HG03439 (cell line): ENCODE measurements around the gene SLC35F3.
"Not testable (repeated sequence)": the region's sequence is repeated elsewhere in the genome, so short reads cannot be mapped to it uniquely, and the experiment has no call there.

Experiments
- ATAC-seq: cut with Tn5 transposase; IDR thresholded peaks from one replicate; pipeline ENCODE4 v1.9.1; 2021; ENCODE audit warnings: mild to moderate bottlenecking, moderate library complexity; ENCODE audit not compliant: unreplicated experiment

Gene SLC35F3

DNA sequence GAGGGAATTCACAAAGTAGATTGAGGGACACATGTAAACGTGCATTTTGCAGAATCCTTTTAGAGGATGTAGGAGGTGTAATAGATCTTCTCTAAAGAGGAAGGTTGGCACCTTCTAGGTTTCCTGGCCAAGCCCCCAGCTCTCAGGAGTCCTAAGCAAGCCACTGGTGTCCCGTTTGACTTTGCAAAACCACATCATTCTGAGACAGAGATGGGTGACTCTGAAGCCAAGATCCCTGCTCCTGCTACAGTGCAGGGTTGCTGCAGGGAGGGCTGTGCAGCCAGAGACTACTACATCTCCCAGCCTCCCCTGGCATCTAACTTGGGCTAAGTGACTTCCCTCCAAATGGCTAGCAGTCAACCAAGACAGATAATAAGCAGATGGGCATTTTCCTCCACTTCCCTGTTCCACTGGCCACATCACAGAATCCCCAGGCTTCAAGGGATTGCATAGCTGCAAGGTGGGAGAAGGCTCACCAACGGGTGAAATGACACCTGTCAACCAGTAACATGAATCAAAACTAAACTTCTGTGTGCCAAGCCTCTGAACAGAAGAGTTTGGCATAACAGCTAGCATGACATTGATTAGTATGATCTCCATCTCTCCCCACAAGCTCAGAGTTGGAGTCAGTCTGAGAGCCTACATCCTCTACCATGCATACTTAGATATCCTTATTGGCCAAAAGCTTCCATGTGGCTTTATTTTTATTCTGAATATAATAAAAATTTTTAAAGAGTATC lies 339.2 kb downstream of the SLC35F3 start:
- no peak for ATAC-seq

DNA sequence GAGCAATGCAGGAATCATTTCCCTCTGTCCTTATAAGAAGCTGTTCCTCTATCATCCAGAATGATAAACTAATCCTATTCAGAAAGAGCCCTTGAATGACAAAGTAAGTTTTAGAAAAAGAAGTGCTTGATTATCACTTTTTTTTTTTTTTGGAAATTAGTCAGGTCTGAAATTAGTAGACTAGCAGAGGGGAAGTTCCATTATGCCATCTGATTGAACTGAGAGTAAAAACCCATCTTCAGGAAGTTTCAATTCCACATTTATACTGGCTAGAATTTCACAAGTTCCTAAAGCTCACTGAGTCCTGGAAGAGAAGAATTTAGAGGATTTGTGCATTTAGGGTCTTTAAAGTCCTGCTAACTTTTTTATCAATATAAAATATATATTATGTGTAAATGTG lies 340.0 kb downstream of the SLC35F3 start:
- ATAC-seq: no peak

DNA sequence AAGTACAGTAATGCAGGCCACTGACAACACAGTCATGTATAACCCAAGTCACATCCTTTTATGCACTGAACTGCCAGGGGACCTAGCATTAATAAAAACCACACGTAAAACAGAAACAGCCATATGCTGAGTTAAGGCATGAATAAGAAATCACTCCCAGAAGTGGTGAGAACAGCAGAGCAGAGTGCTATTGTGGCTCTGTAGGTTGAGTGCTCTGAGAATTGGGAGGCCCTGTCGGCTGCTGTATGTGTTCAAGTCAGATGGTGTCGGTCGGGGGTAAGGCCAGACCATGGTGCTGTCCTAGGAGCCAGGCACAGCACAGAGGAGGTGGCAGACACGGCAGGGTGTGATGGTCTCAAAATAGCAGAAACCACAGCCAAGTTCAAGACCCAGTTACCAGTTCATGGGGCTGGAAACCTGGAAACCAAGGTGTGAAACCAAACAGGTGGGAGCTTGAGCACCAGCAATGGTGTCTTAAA lies 342.2 kb downstream of the SLC35F3 start:
- peak; percentile 89 for ATAC-seq

DNA sequence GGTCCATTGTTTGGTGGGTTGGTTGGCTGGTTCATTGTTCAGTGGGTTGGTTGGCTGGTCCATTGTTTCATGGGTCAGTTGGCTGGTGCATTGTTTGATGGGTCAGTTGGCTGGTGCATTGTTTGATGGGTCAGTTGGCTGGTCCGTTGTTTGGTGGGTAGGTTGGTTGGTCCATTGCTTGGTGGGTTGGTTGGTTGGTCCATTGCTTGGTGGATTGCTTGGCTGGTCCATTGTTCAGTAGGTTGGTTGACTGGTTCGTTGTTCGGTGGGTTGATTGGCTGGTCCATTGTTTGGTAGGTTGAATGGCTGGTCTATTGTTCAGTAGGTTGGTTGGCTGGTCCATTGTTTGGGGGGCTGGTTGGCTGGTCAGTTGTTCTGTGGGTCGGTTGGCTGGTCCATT lies 343.3 kb downstream of the SLC35F3 start:
- ATAC-seq: not testable (repeated sequence)

DNA sequence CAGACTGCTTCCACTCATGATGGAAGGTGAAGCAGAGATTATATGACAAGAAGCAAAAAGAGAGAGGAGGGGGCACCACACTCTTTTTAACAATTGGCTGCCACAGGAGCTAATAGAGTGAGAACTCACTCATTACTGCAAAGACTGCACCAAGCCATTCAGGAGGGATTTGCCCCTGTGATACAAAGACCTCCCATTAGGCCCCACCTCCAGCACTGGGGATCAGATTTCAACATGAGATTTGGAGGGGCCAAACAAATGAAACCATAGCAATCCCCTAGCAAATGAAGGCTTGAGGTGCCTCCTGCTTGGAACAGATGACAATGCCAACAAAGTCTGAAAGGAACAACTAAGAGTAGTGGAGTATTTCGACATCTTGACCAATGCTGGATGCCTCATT lies 346.3 kb downstream of the SLC35F3 start:
- ATAC-seq: no peak

DNA sequence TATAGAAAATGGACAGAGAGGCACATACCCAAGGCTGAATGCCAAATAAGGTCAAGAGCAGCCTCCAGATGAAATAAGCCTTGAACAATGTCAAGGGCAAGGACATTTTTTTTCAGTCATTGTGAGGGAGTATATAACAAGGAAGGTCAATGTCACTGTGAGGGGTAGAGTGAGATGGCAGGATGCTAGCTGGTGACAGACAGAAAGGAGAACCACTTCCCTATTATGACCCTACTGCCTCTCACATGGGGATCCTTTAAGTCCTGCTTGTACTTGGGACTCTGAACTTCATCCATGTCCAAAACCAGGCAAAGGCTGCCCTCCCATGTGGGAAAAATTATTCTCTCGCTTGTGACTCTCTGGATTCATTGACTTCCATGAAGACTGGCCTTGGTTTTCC lies 349.3 kb downstream of the SLC35F3 start:
- ATAC-seq: no peak

DNA sequence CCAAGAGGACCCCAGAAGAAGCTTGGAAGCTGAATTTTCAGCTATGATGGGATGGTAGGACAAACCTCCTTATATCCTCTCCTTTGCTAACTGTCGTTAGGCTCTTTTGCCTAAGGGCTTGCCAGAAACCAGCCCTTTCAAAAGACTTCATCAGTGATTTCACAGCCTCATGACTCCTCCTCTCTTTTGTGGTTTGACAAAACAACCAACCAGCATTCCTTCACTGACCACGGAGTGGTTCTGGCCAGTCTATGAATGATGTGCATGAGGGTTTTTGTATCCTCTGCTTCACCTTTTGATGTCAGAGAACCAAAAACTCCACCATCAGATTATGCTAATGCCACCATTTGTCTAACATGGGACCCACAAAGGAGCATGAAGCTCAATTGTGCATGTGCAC lies 351.9 kb downstream of the SLC35F3 start:
- ATAC-seq: no peak

DNA sequence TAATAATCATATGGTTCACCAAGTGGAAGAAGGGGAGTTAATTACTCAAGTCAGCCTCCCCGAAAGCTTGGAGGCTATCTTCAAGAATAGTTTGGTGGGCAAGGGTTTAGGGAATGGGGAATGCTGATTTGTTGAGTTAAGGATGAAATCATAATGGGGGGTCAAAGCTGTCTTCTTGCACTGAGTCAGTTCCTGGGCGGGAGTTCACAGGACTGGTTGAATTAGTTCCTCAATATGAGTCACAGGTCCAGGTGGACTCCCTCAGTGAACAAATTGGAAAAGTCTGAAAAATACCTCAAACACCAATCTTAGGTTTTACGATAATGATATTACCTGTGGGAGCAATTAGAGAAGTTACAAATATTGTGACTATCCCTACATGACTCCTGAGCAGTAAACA lies 353.6 kb downstream of the SLC35F3 start:
- ATAC-seq: no peak

DNA sequence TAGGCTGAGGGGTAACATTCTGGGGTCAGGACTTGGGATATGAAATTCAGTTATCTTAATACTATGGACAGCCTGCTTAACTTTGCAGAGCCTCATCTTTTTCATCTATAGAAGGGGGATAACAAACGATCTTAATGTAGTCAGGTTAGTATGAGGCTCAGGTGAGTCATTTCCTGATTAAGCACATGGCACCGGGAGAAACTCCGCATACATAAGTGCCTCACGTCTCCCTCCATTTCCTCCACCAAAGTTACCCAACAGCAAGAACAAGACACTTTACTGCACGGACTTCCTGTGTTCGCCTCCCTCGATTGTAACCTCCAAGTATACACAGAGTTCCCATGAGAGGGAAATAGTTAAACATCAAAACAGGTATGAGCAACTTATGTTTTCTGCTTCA lies 356.1 kb downstream of the SLC35F3 start:
- no peak for ATAC-seq

DNA sequence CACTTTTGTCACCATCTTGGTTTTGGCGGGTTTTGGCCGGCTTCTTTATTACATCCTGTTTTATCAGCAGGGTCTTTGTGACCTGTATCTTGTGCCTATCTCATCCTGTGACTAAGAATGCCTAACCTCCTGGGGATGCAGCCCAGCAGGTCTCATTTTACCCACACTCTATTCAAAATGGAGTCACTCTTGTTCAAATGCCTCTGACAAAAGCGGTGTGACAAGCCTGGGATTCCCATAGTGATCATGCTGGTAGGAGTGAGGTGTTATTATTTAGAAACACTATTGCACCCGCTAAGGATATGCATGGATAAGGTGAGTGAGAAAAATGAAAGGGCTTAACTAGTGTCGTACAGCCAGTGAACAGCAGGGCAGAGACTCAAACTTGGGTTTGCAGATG lies 357.1 kb downstream of the SLC35F3 start:
- ATAC-seq: no peak

DNA sequence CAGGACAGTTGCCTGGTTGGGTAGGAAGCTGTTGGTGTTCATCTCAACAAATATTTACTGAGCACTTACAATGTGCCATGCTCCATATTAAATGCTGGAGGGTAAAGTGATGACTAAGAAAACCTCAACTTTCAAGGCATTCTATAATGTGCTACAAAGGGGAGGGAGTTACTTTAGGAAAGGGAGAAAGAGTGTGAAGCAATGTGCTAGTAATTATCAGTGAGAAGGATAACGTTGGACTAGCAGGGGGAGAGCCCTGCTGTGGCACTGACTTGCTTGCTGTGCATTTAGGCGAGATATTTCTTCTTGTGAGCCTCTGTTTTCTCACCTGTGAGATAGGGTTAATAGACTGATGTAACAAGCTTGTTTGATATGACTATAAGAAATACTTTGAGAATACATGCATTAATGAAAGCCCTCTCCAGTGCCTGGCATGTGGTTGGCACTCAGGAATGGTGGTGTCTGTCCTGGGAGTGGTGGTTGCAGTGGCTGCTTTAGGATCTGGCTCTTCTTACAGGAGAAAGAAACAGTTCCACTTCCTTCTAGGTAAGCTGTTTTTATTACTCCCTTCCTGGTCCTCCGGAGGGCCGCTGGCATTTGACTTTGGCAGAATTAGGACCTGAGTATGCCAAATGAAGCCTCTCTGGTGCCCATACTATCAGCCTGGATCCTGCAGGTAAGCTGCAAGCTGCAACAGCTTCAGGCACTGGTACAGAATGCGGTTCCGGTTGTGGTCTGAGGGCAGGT lies 357.7 kb downstream of the SLC35F3 start:
- ATAC-seq: no peak

DNA sequence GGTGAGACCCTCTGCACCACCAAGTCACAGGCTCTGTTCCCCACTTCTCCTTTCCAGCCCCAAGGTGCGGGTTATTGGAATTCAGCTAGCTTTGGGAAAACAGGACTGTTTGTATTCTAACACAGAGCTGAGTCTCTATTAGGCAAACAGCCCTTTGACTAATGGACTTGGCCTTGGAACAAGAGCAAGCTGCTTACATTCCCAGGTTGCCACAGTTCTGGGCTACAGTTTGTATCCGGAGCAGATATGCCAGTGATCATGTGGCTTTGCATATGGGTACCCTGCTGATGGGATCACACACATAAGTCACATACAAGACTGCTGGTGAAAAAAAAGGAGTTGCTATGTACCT lies 358.3 kb downstream of the SLC35F3 start:
- no peak for ATAC-seq

DNA sequence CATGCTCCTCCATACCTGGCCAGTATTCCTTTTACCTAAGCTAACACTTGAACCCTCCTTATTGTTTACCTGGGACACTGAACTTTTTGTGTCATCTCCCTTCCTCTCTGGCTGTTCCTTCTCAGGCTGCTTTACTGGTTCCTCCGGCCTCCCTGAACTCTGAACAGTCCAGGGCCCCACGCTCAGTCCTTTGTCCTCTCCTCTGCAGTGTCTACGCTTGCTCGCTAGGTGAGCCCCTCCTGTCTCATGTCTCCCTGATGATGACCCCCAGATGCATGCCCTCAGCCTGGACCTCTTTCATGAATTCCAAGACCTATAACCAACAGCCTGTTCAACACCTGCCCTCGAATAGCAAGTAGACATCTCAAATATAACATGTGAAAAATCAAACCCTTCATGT lies 360.4 kb downstream of the SLC35F3 start:
- no peak for ATAC-seq

DNA sequence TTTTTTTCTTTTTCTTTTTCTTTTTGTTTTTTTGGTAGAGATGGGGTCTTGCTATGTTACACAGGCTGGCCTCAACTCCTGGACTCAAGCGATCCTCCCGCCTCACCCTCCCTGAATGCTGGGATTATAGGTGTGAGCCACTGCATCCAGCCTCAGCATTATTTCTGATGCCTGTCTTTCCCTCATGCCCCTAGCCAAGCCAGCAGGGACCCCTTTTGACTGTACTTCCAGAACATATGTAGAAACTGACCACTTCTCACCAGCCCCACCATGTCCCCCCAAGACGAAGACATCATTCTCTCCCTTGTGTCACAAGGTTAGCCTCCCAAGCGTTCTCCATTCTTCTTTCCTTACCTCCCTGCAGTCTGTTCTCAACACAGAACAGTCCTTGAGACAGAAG lies 360.8 kb downstream of the SLC35F3 start:
- ATAC-seq: no peak

DNA sequence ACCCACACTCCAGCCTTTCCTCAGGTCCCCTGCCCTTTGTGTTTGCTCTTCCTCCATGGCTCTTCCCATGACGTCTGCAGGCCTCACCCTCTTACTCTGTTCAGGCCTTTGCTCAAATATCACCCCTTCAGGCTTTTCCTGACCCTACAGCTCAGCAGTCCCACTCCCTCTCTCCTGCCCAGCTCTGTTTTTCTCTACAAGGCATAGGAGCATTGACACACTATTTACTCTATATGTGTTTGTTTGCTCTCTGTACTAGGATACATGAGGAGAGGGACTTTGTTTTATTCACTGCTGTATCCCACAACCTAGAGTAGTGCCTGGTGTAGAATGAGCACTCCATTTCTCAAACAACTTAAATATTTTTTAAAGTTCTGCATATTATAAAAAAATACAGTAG lies 361.4 kb downstream of the SLC35F3 start:
- no peak for ATAC-seq

DNA sequence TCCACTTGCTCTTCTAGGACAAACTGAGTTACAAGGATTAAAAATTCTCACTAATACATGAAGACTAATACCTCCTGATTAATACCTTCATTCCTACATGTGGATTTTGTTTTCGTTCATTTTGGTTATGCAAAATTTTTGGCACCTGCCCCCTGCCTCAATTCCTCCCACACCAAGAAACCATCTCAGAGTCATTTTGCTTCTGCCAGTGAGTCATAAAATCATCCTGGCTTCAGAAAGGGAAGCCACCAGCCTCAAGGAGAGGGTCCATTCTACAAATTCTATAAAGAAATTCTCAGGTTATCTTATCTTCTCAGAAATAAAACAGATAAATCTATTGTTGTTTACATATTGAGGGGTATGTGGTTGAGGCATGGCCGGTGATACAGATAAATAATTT lies 365.6 kb downstream of the SLC35F3 start:
- ATAC-seq: no peak

DNA sequence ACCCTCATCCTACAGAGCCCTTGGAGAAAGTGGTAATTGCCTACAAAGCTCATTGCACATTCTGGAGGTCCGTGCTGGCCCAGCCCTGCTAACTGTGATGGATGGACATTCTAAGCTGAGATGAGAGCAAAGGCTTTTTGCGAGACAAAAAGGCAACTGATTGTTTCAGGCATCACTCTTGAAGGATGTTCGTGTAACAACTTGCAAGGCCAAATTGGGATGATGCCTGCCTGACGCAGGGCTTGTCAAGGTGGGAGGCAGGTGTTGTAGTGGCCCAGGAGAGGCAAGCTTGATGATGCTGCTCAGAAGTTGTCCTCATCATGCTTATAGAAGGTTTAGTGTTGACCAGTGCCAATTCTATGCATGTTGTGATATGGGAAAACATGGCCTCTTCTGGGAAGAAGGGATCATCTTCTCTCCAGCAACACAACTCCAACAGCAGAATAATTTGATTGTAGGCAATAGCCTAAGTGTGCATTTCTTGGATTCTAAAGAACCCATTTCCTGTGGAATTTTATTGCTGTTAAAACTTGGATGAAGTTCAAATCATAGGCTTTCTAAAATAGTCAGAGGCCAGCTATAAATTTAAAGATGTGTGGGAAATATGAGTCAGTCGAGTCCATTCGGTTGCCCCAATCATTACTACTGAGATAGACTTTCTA lies 366.2 kb downstream of the SLC35F3 start:
- ATAC-seq: no peak

DNA sequence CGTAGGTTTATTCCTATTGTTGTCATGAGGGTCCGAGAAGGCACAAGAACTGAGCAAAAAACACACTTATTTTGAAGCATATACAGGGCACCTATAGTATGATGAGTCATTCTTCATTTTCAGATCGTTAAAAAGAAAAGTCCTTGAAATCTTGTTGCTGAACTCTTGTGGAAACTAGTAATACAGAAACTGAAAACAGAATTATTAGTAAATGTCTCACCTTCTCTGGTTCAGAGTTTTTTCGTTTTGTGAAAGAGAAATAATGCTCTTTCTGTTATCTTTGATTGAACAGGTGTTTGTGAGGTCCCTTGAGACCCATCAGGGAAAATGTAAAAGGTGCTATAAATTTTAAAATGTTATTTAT lies 366.7 kb downstream of the SLC35F3 start:
- ATAC-seq: peak; percentile 98

DNA sequence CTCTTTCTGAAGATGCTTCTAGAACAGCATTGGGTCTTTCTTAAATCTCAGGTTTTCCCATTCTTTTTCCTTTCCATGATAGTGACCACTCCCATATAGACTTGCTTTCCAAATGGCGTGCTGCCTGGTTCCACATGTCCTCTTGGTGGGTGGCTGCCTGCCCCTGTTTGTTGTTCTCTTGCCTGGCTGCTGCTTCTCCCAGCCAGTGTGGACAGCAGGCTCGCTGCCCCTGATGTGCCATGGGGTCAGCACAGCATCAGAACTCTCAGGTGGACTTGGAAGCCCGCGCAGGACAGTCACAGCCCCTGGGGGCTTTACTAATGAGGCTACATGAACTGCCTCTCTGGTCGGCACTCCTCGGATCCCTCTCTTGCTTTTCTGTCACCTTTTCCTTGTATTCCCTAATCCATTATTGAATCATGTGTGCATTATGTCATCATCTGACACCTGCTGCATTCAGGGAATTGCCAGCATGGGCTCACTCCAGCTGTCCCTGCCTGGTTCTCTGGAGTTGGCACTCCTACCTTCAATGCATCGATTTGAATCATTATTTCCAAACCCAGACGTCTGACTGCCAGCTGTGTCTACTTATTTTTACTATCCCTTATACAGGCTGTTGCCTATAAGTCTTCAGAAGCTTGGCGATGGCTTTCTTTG lies 368.3 kb downstream of the SLC35F3 start:
- ATAC-seq: no peak

DNA sequence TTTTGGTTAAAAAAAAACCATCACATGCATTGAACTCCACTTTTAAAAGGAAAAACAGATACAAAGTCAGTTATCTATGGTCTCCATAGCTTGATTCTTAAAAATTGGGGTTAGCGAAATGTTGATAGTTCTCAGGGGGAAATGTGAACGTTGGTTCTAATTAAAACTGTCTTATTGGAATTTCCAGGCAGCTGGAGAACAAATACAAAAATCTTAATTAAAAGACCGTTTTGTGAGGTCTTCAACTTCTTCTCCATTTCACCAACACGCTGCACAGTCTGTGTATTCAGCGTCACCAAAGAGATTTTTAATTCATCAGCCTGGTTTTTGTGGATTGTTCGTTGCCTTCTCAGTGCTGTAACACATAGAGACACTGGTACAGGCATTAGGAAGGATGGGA lies 369.5 kb downstream of the SLC35F3 start:
- no peak for ATAC-seq

DNA sequence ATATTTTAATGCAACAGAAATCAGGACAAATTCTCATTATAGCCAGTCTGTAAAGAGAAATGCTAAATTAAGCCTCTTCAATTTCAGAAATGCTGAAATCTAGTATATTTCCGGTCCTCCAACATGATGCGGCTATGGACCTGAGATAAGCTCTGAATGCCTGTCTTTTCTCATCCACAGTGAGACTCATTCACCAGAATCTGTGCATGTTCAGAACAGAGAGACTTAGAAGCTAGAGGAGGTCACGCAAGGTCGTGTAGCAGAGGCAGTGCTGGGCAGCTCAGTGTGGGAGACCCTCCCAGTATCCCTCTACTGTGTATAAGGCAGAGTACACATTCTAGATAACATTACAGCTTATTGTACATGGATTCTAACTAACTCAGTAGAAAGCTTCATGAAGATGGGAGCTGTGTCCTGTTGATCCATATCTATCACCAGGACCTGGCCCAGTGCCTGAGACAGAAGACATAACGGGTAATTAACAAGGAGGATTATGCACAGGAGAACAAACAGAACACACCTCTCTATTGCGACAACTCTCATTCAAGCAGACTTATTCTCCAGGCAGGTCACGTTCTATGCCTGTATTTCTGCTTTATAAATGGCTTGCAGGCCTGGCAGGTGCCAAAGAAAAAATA lies 371.8 kb downstream of the SLC35F3 start:
- no peak for ATAC-seq
